HTERT RPE-1 (cell line): ENCODE results near the gene PKP1.

Experiments
- in situ Hi-C: fragments of 300-500 bp; cut with MboI; formaldehyde crosslinking; loops from 4 replicates; pipeline ENCODE4 v1.14.3; 2020; ENCODE audit warnings: low sequenced_read_pairs

Gene PKP1

DNA sequence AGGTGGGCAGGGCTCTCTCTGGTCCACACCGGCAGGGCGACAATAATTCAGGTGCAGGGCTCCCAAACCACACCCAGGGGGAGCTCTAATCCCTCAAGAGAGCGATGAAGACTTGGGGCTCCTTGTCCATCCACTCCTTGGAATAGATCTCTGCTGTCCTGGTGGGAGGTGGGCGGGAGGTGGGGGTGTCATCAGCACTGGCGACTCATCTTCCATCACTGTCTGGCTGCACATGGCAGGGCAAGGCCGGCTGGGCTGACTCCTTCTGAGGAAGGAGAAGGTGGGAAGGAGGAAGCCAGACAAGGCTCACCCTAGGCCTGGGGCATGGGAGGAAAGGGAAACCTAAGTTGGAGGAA lies 64.9 kb downstream of the PKP1 start:
- in situ Hi-C loops, result no loop called here

DNA sequence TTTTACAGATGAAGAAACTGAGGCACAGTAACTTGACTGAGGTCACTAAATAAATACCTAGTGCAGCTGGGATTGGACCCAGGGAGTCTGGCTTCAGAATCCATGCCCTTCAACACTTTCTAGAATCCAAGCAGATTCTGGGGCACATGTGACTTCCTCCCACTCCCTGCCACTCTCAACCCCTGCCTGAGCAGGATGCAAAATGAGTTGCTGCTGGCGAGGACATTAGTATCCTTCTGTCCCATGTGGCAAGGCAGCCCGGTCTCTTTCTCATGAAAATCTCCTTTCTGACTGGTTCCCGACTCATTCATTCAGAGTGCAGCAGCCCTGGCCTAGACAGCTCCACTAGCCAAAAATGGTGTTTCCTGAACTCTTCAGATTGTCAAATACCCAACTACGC lies 65.8 kb downstream of the PKP1 start:
- in situ Hi-C loops, result no loop called here

DNA sequence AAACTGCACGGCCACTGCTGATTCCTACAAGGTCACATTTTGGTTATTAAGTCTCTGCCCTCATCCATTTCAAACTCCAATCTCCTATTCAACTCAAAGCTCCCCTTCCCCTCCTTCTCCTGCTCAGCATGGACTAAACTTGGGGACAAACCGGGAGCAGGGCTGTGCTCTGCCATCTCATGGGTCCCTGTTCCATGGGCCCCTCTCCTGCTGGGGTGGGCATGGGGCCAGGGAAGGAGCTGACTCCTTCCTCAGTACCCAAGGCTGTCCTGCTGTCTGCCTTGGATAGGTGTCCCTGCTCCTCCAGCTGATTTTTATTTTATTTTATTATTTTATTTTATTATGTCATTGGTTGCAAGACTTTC lies 67.0 kb downstream of the PKP1 start:
- in situ Hi-C loops, result no loop called here

DNA sequence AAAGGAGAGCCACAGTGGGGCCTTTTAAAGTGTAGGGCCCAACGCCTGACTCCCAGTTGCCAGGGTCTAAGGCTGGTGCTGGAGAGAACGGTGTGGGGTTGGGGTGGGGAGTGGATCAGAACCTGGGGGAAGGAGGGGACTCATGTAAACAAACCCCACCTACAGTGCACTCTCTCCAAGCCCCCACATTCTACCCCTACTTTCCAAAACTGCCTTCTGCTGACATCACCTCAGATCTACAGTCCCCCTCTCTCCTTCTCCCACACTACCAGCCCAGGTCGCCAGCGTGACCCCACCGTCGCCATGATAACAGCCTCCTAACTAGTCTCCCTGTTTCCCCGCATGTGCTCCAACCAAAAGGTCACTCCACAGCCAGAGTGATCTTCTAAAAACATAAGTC lies 67.6 kb downstream of the PKP1 start:
- in situ Hi-C loops, result no loop called here

DNA sequence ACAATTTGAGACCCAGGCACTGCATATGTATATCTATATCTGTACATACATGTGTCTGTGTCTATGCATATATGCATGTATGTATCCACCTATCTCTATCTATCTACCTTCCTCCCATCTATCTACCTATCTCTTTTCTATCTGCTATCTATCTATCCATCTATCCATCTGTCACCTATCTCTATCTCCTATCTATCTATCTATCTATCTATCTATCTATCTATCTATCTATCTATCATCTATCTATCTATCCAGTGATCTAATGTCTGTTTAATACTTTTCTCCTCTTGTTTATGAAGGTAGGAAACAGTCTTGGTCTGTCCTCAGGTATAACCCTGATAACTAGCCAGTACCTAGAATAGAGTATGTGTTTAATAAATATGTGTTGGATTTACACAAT lies 68.3 kb downstream of the PKP1 start:
- in situ Hi-C loops, result no loop called here

DNA sequence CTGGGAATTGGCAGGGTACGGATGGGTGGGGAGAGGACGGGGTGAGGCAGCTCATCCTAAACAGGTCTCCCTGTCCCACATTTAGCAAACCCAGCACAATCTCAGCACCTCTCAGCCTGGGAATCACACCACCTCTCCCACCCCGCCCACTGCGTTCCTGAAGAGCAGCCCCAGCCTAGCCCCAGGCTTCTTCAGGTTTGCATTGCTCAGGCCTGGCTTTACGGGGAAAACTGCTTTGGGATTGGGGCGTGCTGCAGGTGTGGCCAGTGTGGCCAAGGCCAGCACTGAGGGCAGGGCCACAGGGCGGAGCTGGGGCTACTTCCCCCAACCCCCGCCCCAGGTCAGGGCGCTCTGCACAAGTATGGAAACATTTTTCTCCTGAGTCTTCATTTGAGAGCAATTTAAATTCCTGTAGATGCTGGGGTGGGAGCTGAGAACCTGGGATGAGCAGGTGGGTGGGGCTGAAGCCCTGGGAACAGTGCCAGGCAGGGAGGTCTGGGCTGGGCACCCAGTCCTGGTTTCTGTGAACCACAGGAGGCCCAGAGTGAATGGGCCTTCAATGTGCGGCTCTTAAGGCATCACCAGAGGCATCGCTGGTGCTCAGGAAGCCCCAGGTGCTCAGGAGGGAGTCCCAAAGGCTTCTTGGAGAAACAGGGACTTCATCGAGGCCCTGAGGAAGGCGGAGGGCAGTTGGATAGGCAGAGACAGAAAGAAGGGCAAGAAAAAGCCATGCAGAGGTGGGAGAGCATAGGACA lies 70.1 kb downstream of the PKP1 start:
- in situ Hi-C loops, result no loop called here

DNA sequence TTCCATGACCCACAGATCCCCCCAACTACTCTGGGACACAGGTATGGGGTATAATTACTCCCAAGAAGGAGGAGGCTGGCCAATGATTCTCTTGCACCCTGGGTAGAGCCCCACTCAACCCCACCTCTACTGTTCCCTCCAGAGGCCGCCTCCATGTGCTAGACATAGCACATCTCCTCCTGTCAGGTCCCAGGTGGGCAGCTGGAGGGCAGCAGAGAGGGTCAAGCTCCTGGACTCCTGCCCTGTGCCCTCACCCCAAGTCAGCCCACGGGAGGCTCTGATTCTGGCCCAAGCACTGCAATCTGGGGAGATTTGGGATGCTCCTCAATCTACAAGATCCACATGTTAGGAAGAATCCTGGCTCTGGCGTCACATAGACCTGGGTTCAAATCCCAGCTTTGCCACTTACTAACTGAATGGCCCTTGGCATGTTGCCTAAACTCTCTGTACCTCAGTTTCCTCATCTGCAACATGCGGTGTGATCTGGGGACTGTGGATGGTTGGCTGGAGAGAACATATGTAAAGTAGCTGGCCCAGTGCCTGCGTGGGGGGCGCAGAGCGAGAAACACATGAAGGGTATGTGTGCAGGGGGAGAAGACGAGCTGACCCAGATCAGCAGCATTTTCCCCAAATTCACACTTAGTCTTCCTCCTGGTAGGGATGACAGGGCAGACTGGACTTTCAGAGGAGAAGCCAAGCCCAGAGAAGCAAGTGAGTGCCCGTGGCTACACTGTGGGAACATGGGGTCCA lies 71.0 kb downstream of the PKP1 start:
- in situ Hi-C loops, result no loop called here

DNA sequence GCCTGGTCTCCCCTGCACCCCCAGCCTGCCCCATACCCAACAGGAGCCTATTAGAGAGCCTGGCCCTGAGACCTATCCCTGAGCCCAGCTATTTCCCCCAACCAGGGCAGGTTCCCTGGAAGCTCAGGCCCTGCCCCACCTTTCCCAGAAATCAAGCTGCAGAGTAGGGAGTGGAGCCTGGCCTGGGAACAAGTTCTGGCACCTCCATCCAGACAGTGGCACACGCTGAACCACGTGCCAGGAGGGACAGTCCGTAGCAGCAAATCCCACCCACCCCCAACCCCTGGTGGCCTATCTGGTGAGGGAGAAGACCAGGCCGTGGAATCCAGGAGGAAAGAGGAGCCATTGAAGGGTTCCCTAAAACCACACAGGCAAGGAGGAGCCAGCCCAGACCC lies 71.6 kb downstream of the PKP1 start:
- in situ Hi-C loops, result no loop called here

DNA sequence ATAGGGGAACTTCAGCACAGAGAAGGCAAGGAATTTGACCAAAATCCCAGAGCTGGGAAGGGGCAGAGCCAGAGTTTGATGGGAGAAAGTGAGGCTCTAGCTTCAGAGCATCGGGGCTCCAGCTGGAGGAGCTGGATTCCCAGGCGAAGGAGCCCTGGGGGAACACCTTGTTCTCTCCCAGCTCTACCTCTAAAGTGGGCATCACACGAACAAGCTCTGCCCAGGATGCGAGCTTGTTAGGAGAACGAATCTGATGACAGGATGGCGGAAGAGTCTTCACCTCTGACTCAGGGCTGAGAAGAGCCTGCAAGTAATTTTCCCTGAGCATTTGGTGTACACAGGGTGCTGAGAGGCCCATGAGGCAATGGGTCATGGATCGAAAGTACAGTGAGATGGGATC lies 72.2 kb downstream of the PKP1 start:
- in situ Hi-C loops, result no loop called here

DNA sequence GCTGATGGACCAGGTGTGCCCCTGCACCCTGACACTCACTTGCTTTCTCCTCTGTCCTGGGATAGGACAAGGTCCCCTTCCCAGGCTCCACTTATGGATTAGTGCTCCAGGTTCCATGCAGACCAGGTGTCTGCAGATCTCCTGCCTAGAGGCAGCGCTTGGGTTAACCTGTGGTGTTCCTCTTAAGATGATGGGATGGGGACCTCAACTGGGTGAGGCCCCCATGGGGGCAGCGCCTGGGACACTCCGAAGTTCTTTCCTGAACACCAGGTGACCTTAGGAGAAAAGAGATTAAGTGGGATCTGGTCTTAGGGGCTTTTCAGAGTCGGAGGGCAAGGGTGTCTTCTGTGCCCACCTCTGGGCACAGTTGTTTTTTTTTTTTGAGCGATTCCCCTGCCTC lies 72.9 kb downstream of the PKP1 start:
- in situ Hi-C loops, result no loop called here

DNA sequence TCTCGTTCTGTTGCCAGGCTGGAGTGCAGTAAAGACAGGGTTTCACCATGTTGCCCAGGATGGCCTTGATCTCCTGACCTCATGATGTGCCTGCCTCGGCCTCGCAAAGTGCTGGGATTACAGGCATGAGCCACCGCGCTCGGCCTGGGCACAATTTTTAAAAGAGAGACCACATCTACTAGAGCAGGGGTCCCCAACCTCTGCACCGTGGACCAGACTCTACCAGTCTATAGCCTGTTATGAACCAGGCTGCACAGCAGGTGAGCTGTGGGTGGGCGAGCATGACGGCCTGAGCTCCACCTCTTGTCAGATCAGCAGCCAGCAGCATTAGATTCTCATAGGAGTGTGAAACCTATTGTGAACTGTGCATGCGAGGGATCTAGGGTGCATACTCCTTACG lies 73.4 kb downstream of the PKP1 start:
- in situ Hi-C loops, result no loop called here

DNA sequence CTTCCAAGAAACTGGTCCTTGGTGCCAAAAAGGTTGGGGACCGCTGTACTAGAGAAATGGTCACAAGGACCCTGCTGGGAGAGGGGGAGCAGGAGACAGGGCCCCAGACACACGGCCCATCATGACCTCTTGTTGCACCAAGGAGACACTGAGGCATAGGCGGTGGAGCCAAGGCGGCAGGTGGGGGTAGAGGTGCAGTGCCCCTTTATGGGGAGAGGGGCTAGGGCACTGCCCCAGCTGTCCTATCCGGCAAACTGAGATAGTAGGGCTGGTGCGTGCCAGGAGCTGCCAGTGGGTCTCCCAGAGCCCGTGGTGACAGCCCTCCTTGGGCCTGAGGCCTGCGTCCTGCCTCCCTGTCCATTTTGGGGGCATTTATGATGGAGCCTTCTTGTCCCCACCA lies 73.9 kb downstream of the PKP1 start:
- in situ Hi-C loops, result no loop called here

DNA sequence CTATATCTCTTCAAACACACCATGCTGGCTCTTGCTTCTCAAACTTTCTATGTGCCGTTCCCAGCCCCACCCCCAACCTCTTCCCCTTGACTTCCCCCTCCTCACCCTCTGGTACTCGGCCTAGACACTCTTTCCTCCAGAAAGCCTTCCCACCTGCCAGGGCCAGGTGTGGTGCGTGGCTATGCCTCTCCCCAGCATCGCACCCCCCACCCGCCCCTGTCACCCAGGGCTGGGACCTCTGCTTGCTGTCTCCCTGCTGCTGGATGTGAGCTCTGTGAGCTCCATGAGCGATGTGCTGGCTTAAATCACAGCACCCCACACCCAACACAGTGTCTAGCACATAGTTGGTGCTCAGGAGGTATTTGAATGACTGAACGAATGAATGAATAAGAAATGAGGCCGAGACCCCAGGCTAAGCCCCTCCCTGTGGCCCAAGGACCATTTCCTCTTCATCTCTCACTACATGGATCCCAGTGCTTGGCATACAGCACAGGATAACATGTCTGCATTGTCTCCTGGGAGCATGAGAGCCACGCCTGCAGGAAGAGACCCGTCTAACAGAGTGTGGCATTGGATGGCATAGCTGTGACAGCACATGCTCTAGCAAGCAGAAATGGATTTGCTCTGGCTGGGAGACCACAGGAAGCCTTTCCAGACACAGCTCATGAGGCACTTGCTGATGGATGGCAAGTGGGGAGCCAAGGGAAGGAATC lies 74.5 kb downstream of the PKP1 start:
- in situ Hi-C loops, result no loop called here

DNA sequence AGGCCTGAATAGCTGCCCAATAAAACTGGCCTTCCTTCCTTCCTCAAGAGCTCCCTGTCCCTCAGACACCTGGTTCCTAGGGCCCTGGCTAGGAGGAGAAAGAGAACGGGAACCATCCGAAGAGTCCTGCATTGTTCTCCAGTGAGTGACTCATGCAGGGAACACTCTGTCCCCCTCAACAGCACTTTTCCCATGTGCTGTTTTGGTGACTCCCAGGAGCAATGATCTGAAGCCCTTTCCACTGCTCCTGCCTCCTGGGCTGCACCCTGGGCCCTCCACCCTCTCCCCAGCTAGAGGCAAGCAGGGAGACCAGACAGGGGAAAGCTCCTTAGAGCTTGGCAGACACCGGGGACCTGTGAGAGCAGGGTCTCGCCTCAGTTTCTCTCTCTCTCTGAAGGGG lies 75.3 kb downstream of the PKP1 start:
- in situ Hi-C loops, result no loop called here

DNA sequence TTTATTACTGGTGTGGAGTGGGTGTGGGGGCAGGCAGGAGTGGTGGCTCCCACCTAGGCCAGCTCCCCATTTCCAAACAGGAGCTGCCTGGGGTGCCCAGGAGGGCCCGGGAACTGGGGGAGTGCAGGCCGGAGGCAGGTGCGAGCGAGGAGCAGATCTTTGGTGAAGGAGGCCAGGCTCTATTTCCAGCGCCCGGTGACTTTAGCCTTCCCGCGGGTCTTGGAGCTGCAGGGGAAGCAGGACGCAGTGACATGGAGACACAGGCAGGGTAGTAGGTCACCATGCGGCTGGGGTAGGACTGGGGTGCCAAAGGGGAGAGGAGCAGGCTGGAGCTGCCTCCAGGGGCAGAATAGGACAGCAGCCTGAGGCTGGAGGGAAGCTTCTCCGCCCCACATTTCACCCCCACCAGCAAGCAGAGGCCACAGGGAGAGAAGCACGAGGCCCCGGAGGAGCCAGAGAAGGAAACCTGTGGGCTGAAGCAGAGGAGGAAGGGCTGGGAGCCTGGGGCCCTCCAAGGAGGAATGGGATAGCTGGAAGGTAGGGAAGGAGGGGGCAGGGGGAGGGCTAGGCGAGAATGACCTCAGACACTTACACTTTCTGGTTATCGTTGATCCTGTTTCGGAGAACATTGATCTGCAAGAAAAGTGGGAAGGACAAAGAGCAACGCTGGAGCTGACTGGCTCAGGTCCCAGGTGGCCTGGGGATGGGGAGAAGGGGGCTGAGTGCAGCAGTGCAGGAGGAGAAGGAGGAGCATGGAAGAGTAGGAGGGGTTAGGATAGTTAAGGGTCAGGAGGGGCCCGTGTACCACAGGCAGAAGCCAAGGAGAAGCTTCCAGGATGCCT lies 75.9 kb downstream of the PKP1 start:
- in situ Hi-C loops, result no loop called here

DNA sequence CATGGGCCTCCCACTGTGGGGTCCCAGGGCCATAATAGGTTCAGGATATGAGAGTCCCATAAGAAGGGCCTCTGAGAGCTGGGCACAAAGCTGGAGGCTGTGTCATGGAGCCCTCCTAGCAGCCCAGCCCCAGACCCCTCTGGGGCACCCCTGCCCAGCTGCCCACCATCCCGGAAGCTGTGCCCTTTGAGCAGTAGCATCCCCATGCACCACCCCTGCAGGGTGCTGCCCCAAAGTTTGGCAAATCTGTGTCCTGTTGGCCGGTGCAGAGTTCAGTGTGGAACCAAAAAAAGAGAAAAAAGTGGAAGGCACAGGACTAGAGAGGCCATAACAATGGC lies 76.5 kb downstream of the PKP1 start:
- in situ Hi-C loops, result no loop called here

DNA sequence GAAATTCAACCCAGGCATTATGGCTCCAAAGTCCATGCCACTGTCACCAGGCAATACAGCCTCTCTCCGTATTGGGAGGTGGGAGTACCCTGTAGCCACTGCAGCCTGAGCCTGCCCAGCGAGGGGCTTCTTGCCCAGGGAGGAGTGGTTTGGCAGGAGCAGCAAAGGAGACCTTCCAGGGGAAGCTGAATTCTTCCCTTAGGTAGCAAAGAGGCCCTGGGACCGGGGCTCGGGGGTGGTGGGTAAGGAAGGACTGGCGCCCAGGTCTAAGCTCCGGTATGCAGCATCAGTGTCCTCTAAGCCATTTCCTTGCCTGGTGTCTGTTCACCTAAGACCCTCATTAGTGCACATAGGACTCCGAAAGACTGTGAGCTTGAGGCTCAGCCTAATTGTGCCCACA lies 77.2 kb downstream of the PKP1 start:
- in situ Hi-C loops, result no loop called here

DNA sequence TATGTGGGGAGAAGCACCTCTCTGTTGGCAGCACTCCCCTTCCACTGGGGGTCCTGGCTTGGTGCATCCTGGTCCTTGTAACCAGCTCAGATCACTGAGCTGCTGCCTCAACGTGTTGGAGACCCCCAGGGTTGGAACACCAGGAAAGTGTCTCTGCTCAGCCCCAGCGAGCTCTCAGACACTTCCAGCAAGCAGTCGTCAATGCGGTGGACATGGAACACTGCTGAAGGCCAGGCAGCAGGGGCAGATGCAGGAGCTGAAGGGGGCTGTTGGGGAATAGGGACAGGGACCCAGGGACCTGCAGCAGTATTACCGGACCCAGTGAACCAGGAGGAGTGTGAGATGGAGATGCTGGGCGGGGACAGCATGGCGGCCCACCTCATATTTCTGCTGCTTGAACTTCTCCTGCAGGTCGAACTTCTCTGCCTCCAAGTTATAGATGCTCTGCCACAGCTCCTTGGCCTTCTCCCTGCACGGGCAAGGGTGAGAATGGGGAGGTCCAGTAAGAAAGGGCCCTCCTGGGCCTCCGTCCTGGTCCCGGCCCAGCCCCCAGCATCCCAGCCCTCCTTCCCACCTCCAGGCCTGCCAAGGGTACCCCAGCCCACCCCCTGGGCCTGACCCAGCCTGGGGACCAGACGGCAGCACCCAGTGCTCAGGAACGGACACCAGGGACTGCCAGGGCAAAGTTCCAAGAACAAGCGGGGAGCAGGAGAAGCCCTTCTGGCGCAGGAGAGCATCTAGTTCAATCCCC lies 77.8 kb downstream of the PKP1 start:
- in situ Hi-C loops, result no loop called here

DNA sequence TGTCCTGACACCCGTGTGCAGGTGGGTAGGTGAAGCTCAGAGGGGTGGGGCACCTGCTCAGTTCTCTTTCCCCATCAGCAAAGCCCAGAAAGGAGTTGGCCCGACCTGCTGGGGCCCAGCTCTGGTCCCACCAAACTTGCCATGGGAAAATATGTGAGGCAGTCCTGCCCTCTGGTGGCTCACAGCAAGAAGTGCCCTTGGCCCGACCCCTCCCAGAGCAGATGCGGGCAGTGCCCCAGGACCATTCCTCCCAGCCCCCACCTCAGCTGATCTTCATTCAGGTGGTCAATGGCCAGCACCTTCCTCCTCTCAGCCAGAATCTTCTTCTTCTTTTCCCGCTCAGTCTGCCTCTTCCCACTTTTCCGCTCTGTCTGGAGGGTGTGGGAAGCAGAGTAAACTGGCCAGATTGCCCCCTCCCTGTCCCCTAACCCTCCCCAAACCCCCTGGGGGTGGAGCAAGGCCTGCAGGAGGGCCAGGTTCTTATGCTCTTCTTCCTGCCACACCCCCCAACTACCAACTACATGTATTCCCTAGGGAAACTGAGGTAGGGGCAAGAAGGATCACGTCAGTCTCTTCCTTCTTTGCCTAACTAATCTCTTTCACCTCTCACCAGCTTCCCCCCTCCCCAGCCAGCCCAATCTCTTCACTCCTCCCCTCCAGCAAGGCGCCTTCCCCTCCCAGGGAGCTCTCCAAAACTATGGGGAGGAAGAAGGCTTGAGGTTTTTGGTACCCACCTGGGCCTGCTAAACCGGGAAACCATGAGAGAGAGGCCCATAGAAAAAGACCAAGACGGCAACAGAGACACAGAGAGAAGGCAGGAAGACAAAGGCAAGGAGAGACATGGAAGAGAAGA lies 78.6 kb downstream of the PKP1 start:
- in situ Hi-C loops, result no loop called here

DNA sequence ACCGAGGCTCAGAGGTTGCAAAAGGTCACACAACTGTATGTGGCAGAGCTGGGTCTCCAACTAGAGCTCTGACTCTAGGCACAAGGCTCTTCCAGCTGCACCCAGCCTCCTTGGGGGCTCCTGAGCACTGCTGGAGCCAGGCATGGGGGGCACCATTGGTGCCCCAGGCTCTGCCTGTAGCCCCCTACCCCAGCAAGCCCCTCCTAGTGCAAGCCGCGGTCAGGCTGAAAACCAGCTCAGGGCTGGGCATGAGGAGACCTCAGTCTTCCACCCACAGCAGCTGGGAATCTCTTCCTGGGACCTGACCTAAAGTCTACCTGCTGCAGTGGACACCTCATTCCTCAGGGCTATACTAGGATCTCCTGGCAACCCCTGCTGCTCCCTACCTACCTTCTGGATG lies 79.6 kb downstream of the PKP1 start:
- in situ Hi-C loops, result no loop called here
